Activated naive CD4-positive, alpha-beta T cell treated with anti-CD3 and anti-CD28 coated beads, Interleukin-2, amount 10 ng/mL, durations not matched to agents 5 hours and 36 hours (primary cell): Measurements from ENCODE around the gene SHISA9. TPM values are rescaled to one million over a fixed set of nuclear protein-coding genes. Genes with fewer than 3 reads are reported as not detected.

Source experiments
- total RNA-seq, 2 experiments: library from RNA; stranded (reverse); gene quantifications; one replicate each; pipeline ENCODE4 v1.2.3, GENCODE V29; 2021

SHISA9 gene
- total RNA-seq, result not detected

GRCh38 chr16:12901597-12902461, at the start of gene SHISA9:
TSS of gene SHISA9 (plus strand) at chr16:12901598.

Other genes with a start within 250 kb of the SHISA9 start
- gene CPPED1, start 97.7 kb upstream of the SHISA9 start, total RNA-seq, result 10 to 100 TPM; 14.7 to 17.7 TPM